OCI-M1 (cell line): ENCODE results near the gene MED6.

Experiments
- DNase-seq: peaks from one replicate; lab custom pipeline; 2025; lab: John Stamatoyannopoulos, UW

The MED6 gene, protein sequence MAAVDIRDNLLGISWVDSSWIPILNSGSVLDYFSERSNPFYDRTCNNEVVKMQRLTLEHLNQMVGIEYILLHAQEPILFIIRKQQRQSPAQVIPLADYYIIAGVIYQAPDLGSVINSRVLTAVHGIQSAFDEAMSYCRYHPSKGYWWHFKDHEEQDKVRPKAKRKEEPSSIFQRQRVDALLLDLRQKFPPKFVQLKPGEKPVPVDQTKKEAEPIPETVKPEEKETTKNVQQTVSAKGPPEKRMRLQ

DNA sequence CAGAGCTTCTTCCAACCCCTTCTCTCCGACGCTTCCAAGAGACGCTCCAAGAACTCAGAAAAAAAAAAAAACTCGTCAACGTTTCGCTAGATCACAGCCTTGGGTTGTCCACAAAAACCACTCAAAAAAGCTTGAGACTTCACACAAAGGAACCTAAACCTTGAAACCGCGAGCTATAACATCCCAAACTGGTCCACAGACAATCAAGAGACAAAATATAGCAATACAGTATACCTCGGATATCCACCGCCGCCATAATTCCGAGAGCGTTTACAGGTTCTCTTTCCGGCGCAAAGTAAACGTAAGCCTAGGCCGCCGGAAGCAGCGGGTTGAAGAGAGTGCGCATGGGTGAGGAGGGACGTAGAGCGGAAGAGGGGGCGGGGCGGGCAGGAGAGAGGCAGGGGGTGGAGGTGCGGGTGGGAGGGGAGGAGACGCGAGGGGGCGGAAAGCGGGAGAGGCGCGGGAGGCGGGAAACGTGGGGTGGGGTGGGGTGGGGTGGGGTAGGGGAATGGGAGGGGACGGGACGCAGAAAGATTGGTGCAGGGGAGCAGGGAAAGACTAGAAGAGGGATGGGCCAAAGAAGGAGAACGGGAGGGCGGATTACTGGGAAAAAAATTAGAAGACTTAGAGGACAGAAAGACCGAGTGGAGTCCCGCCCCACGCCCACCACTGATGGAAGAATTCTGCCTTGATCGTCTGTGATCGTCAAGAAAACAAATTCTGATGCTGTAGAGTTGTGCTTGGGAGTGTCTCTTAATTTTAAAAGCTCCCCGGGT, at the start of gene MED6:
Gene MED6 (minus strand): TSS at position 274 of the 776 bp plus-strand sequence. CDS start 18 bp downstream, at position 256.
- peak; percentile 87 for DNase-seq

DNA sequence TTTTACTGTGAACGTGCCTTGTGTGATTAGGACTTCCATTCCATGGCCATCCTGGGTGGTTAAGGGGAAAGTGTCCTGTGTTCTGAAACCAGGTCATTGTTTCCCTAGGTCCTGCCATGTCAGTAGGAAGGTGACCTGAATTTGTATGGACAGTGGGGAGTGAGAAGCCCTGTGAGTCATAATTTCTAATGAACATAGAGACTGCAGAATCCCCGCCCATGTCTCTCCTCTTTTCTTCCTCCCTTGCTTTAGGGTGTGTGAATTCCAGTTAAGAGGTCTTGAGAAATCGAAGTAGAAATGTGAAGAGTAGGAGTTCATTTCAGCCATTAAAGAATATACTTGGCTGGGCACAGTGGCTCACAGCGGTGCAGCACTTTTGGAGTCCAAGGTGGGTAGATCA, 49.3 kb upstream of the MED6 start:
- DNase-seq: no peak

- no peak for DNase-seq
Observed at GRCh38 chr14:70648346-70648745, 47.9 kb upstream of the MED6 start.

- DNase-seq: no peak
Observed at GRCh38 chr14:70646705-70647104, 46.2 kb upstream of the MED6 start.

- DNase-seq: no peak
Observed at GRCh38 chr14:70645892-70646291, 45.4 kb upstream of the MED6 start.

- no peak for DNase-seq
Observed at GRCh38 chr14:70643967-70644366, 43.5 kb upstream of the MED6 start.

DNA sequence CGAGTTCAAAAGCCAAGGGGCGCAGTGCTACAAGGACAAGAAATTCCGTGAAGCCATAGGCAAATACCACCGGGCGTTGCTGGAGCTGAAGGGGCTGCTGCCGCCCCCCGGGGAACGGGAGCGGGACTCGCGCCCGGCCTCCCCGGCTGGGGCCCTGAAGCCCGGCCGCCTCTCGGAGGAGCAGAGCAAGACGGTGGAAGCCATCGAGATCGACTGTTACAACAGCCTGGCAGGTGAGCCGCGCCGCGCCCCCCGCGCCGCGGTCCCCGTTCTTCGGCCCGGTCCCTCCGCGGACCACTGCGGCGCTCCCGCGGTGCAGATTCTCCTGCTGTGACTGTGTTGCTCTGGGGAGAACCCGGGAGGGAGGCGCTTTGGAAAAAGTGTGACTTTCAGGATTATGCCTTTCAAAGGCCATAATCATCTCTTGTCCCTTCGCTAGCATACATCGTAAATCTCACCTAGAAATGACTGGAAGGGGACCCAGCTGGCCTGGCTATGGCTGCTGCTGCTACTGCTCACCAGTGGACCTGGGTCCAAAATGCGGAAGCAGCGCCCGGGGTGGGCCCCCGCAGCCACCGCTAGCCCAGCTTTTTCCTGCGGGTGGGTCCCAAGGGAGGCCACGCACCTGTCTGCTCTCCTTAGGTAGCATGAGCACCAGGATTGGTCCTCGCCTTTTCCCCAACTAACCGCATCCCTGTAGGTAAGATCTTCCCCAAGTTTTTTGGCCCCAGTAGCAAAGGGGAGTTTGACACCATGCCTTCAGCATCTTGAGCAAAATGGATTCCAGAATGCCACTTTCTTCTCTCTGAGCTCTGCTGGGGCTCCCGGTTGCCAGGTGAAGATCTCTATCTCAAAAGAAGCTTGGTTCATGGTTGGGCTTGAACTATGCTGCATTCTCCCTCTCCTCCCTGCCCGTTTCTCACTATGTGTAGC, 42.1 kb upstream of the MED6 start:
- DNase-seq: no peak

GRCh38 chr14:70641548-70642302, 41.3 kb upstream of the MED6 start, which contains the start of gene TTC9:
TTC9 (plus strand) TSS chr14:70641916; CDS start chr14:70642130, 214 bp downstream.
- no peak for DNase-seq

DNA sequence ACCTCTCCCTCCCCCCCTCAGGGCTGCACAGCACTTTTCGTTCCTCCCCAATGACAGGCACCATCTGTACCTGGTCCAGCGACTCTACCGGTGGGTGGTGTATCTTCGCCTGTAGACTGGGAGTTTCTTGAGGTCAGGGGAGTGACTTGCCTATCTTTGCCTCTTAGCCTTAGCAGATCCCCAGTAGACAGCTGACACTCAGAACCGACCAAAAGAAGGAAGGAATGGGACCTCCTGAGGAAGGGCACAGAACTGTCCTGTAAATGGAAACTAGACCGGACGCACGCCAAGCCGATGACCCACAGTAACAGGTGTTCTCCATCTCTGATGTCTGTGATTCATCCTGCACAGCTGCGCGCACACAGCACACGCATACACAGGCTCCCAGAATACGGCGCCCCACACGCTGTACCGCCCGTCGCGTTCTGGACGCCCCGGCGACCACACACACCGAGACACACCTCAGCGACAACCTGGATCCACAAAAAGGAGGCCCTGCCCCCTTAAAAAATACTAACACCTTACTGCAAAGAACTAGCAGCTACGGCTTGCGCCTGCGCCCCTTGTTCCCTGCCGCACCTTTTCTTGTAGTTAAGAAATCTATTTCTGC, 40.6 kb upstream of the MED6 start:
- no peak for DNase-seq

GRCh38 chr14:70638416-70638815, 38.0 kb upstream of the MED6 start:
- no peak for DNase-seq

DNA sequence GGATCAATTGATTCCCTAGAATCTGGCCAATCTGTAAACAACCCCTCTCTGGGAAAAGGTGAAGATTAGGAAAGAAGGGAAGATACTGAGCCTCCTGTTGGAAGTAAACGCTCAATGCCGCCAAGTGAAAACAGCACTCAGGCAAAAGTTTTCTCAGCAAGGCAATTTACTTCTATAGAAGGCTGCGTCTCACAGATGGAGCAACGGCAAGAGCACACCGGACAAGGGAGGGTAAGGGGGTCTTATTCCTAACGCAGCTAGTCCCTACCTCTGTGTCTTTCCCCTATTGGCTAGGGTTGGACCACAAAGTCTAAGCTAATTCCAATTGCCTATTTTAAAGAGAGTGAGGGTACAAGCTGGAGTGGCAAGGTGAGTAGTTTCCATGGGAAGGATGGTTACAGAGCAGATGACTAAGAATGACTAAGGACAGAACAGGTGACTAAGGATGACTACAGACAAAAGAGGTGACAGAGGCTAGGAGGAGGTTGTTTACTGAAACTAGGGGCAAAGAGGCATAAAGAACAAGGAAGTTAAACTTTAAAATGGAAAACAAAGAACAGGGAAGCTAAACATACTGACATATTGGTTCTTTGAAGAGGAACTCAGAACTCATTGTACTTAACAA, 35.6 kb upstream of the MED6 start:
- DNase-seq: no peak

GRCh38 chr14:70631948-70632347, 31.5 kb upstream of the MED6 start:
- no peak for DNase-seq

DNA sequence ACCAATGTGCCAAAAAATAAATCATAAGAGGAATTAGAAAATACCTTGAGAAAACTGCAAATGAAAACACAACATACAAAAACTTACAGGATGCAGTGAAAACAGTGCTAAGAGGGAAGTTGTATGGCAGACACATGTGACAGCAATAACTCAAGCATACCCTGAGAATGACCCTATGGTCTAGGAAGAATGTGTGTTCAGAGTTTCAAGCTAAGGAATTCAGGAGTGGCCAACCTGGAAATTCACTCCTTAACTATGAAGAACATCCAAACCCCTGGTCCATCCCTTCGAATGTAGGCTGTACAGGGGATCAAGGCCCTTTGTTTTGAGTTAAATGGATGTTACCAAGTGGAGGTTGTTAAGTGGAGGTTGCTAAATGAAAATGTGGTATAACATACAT, 24.5 kb upstream of the MED6 start:
- DNase-seq: no peak

- DNase-seq: peak; percentile 28
Observed at GRCh38 chr14:70622111-70622712, 21.8 kb upstream of the MED6 start.

- no peak for DNase-seq
Observed at GRCh38 chr14:70619708-70620107, 19.3 kb upstream of the MED6 start.

DNA sequence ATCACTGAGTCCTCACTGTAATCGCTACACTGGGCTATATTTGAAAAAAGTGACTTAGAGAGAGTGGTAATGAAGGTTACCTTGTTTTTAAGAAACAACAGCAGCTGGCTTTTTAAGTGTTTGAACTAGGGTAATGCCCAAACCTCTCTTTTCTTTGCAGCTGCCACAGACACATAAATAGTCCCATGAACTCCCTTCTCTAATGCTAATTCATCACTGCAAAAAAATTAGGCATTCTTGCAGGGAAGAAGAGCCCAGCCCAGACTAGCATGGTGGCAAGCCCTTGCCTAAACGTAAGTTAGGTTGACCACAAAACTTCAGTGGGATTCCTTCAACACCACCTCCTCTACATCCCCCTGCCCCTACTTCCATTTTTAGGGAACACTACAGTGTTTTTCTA, 17.9 kb upstream of the MED6 start:
- DNase-seq: no peak

- no peak for DNase-seq
Observed at GRCh38 chr14:70616646-70617045, 16.2 kb upstream of the MED6 start.

DNA sequence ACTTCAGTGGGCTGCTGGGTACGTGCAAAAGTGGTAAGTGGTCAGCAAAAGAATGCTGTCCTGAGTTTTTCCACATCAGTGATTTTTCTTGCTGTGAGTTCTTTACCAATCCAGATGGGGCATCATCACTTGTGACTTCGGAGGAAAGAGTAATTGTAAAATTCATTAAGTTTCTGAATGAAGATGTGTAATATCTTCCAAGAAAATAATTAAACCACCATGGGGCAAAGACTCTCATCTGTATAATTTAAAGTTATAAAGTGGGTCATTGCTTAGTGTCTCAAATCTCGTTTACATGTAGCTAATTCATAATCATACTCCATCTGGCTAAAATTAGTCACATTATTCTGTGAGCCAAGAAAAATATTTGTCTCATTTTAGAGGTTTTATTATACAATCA, 10.8 kb upstream of the MED6 start:
- no peak for DNase-seq

GRCh38 chr14:70602254-70602653, 1.8 kb upstream of the MED6 start:
- DNase-seq: no peak

- DNase-seq: no peak
Observed at GRCh38 chr14:70601162-70601561, 707 bp upstream of the MED6 start.
